ENCODE measurements around the gene UHRF1. TPM values are rescaled to one million over a fixed set of nuclear protein-coding genes. Genes with fewer than 3 reads are reported as not detected.

The UHRF1 gene
- polyA plus RNA-seq, 1 of the 3 experiments (the other 2 are of a cell fraction), result 43.4 TPM

- peaks cover 50% of the 10 kb centered on the region for H3K79me2 ChIP-seq (ENCODE audit: insufficient read depth)
- no peaks in the 10 kb centered on the region for H3K9me3 ChIP-seq
These were observed 60.0 kb downstream of the UHRF1 start for GRCh38 chr19:4969292-4969771.

GRCh38 chr19:4969772-4970531 is 60.7 kb downstream of the UHRF1 start:
- ChIA-PET CTCF (interaction anchor here (0.9 to 6.1 kb wide), 6 partner anchors 18 to 68 kb away, joined by 3 to 62 read pairs (median 4); no protein-coding TSS in a partner anchor), POLR2A (interaction anchor here (1.0 kb wide), 1 partner anchor 16 kb away, joined by 3 read pairs; no protein-coding TSS in a partner anchor)
- DNase-seq, result peak; percentile 47

More at GRCh38 chr19:4969292-4969771, 60.0 kb downstream of the UHRF1 start:
- H3K4me1 ChIP-seq (ENCODE audit: control insufficient read depth in 1 of 2, insufficient read depth in 2 of 2, low read depth in 1 of 2, low read length in 1 of 2), result peaks cover 16 to 32% of the 10 kb centered on the region in 2 experiments; a peak in 3 of 4 replicates
- H3K27me3 ChIP-seq (ENCODE audit: insufficient read depth), result no peaks in the 10 kb centered on the region
- WGBS (ENCODE audit: low lambda C conversion rate), result 0% methylated on average over 3 of the region's 54 CpGs
- H3K4me2 ChIP-seq, result peak overlapping the region; percentile 99
- no peaks in the 10 kb centered on the region for H3K9me2 ChIP-seq
- TF ChIP-seq SIN3A (IDR thresholded peaks at IDR 0.05; ENCODE audit: borderline replicate concordance, low read depth, low read length) (no peak), REST (IDR thresholded peaks at IDR 0.05; ENCODE audit: low read depth, low read length) (no peak), FOSL2 (IDR thresholded peaks at IDR 0.05; ENCODE audit: borderline replicate concordance, low read depth) (no peak)
- DNase-seq, result no peak
- H2AFZ ChIP-seq (ENCODE audit: low read depth), result no peak overlapping the region
- peak overlapping the region; percentile 68 to 84 for H3K4me3 ChIP-seq (ENCODE audit: low read depth in 2 of 2, low read length in 1 of 2)
- ChIA-PET POLR2A (interaction anchor here (1.2 kb wide), 1 partner anchor 62 kb away, joined by 4 read pairs; no protein-coding TSS in a partner anchor), CTCF (interaction anchor here (1.2 to 6.1 kb wide), 3 partner anchors 17 to 166 kb away, joined by 3 to 62 read pairs (median 7); no protein-coding TSS in a partner anchor)
- peak overlapping the region; percentile 19 to 47; a peak in 2 of 4 replicates for H3K27ac ChIP-seq (ENCODE audit: low read depth in 2 of 2, low read length in 1 of 2)
- H4K20me1 ChIP-seq (ENCODE audit: insufficient read depth), result peaks cover 38% of the 10 kb centered on the region
- peaks cover 37% of the 10 kb centered on the region for H3F3A ChIP-seq (replicated peaks; ENCODE audit: insufficient read depth)
- H3K9ac ChIP-seq, result peak overlapping the region; percentile 70
- peaks cover 0 to 3% of the 10 kb centered on the region in 2 experiments for H3K36me3 ChIP-seq (replicated peaks in 1 of 2; ENCODE audit: control insufficient read depth in 1 of 2, insufficient read depth in 2 of 2, low read length in 1 of 2)

More at GRCh38 chr19:4969772-4970531, 60.7 kb downstream of the UHRF1 start:
- Histone ChIP-seq H3K79me2 (ENCODE audit: insufficient read depth) (peaks cover 56% of the 10 kb centered on the region), H3K4me3 (ENCODE audit: low read depth in 2 of 2, low read length in 1 of 2) (peak overlapping the region; percentile 68 to 84), H3K4me2 (peak overlapping the region; percentile 99), H4K20me1 (ENCODE audit: insufficient read depth) (peaks cover 38% of the 10 kb centered on the region), H3F3A (replicated peaks; ENCODE audit: insufficient read depth) (peaks cover 32% of the 10 kb centered on the region), H3K9me3 (no peaks in the 10 kb centered on the region), H3K4me1 (ENCODE audit: control insufficient read depth in 1 of 2, insufficient read depth in 2 of 2, low read depth in 1 of 2, low read length in 1 of 2) (peaks cover 16 to 32% of the 10 kb centered on the region in 2 experiments; a peak in 3 of 4 replicates), H3K27ac (ENCODE audit: low read depth in 2 of 2, low read length in 1 of 2) (peak overlapping the region; percentile 19 to 34; a peak in 3 of 4 replicates), H3K27me3 (ENCODE audit: insufficient read depth) (no peaks in the 10 kb centered on the region), H3K9me2 (no peaks in the 10 kb centered on the region), H3K36me3 (replicated peaks in 1 of 2; ENCODE audit: control insufficient read depth in 1 of 2, insufficient read depth in 2 of 2, low read length in 1 of 2) (peaks cover 0 to 2% of the 10 kb centered on the region in 2 experiments), H2AFZ (ENCODE audit: low read depth) (peak overlapping the region; percentile 33; the same call in 1 of the 2 replicates), H3K9ac (peak overlapping the region; percentile 70)
- no peak for TF ChIP-seq NFIC (IDR thresholded peaks at IDR 0.05; ENCODE audit: borderline replicate concordance)
- 0 out of 2 replicates have a peak, but pooled peaks have one; percentile 3 for TF ChIP-seq TAF1 (IDR thresholded peaks at IDR 0.05; ENCODE audit: borderline replicate concordance, low read depth, low read length)
- peak; percentile 78 for TF ChIP-seq MXI1 (IDR thresholded peaks at IDR 0.05; ENCODE audit: low read depth, low read length)
- 1% methylated on average over 18 of the region's 25 CpGs for WGBS (ENCODE audit: low lambda C conversion rate)

All from SK-N-SH (cell line).